Left forelimb (tissue), 1 donor: ENCODE measurements around the gene GALP.
"Not testable (repeated sequence)": the region's sequence is repeated elsewhere in the genome, so short reads cannot be mapped to it uniquely, and the experiment has no call there.

Experiments
- DNase-seq: peaks from one replicate; pipeline ENCODE4 v3.0.0-alpha.2; 2018; ENCODE audit warnings: low spot score

GALP gene

DNA sequence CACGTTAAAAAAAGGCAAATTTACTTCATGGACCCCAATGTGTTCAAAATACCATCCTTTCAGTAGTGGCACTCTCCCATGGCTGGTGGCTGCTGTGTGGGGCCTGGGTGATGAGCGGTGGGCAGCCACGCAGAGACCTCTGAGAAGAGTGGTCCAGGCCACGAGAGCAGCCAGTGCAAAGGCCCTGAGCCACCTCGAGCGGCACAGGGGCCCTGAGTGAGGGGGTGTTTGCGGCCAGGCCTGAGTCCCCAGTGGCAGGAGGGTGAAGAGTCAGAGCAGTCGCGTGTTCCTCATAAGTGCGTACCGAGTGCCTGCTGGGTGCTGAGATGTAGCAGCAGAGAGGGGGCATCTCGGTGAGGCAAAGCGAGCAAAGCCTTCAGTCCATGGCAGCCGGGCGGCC lies 27.7 kb upstream of the GALP start:
- DNase-seq = no peak

DNA sequence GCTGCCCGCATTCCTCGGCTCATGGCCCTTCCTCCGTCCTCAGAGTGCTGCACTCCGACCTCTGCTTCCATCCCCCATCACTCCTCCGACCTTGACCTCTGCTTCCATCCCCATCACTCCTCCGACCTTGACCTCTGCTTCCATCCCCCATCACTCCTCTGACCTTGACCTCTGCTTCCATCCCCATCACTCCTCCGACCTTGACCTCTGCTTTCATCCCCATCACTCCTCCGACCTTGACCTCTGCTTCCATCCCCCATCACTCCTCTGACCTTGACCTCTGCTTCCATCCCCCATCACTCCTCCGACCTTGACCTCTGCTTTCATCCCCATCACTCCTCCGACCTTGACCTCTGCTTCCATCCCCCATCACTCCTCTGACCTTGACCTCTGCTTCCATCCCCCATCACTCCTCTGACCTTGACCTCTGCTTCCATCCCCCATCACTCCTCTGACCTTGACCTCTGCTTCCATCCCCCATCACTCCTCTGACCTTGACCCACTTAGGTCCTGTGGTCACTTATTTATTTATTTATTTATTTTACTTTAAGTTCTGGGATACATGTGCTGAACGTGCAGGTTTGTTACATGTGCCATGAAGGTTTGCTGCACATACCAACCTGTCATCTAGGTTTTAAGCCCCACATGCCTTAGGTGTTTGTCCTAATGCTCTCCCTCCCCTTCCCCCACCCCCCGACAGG lies 26.7 kb upstream of the GALP start:
- not testable (repeated sequence) for DNase-seq

DNA sequence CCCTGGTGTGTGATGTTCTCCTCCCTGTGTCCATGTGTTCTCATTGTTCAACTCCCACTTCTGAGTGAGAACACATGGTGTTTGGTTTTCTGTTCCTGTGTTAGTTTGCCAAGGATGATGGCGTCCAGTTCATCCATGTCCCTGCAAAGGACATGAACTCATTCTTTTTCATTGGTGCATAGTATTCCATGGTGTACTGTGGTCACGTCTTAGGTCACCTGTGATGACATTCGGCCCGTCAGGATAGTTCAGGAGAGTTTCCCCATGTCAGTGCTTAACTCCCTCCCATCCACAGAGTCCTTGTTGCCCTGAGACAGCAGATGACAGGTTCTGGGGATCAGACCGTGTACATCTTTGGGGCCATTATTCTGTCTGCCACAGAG lies 26.2 kb upstream of the GALP start:
- no peak for DNase-seq

DNA sequence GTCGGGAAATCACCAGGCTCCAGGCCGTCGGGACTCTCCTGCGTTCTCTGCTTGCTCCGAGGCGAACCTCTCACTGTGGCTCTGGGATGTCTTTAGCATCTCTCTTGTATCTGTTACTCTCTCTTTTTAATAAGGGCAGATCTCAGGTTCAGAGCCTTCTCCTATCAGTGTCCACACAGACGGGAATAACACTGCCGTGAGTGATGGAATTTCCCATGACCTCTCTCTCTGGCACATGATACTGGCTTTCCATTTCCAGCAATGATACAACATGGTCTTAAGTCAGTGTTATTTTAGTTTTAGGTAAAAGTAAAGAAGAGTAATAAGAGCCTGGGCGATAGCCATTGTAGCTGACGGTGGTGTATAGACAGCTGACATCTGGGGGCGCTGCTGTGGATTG lies 25.4 kb upstream of the GALP start:
- DNase-seq = no peak

DNA sequence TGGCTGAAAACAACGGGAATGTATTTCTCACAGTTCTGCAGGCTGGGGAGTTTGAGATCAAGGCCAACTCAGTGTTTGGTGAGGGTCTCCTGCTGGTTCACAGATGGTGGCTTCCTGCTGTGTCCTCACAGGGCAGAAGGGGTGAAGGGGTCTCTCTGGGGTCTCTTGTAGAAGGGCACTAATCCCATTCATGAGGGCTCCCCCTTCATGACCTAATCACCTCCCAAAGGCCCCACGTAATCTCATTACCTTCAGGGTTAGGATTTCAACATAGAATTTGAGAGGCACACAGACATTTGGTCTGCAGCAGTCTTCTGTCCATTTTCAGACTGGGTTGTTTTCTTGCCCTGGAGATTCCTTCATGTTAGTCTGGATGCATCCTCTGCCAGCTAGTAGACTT lies 23.2 kb upstream of the GALP start:
- DNase-seq = no peak

DNA sequence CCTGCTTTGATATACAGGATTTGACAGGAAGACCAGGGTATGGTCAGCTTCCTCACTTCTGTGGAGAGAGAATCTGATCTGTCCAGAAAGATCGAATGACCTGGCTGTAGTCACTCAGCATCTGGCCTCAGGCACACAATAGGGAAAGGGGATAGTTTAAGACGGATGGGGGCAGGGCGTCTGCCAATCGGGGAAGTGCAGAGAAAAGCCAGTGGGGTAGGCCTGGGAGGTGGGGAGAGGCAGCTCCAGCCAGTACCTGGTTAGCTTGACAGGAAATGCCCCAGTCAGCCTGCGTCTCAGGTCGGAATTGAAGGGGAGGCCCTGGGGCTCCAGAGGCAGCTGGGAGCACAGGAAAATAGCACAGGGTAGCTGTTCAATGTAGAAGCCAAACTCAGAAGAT lies 22.3 kb upstream of the GALP start:
- no peak for DNase-seq

DNA sequence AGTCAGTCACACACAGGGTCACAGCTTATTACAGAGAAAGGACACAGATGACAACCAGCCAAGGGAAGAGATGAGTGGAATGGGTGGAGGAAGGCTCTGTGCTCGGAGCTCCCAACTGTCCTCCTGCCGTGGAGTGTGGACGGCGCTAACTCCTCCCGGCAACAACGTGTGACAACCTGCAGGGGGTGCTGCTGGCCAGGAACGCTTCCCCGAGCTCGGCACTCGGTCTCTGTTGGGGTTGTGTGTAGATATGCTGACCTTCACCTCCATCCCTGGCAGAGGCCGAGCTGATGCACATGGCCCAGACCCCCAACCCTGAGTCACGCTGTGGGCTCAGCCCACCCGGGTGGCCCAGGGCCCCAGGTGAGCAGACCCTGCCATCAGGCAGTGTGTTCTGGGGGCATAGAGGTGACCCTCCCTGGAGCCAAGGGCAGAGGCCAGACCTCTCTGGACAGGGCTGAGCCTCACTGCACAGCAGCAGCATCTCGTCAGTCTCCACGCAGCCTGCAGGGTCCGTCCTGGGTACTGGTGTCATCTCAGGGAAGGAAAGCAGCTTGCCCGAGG lies 20.6 kb upstream of the GALP start:
- DNase-seq = no peak

DNA sequence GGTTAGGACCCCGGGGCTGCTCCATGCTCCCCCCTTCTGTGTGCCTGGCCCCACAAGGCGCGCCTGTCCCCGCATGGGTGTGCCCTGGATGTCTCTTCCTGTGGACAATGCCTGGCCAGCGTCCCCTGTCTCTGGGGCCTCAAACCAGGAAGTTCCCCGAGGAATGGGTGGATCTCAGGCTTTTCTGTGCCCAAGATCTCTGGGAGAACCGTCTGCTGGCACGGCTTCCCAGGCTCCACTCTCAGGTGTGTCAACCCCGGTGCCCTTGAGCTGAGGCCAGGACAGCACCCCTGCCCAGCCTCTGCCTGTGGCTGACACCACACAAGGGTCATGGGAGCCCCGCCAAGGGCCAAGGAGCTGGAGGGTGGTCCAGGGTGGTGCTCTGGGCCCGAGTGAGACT lies 19.0 kb upstream of the GALP start:
- DNase-seq = no peak

DNA sequence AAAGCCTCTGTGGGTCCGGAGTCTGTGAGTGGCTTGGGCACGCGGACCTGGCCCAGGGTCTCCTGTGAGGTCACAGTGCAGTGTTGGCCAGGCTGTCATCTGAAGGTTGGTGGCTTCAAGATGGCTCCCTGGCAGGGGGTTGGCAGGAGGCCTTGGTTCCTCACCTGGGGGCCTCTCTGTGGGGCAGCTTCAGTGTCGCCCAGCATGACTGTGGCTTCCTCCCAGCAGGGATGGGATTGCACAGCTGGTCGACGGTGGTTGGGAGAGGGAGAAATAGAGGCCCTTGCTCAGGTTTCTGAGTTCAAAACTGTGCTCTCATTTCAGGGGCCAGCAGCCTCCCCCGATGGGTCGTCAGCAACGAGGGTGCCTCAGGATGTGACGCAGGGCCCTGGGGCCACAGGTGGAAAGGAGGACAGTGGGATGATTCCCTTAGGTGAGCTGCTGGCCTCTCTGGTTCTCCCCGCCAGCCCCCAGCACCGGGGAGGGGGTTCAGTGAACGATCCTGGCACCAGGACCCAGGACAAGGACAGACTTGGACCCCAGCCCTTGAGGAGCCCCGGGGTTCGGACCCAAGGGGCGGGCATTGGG lies 17.5 kb upstream of the GALP start:
- DNase-seq = no peak

DNA sequence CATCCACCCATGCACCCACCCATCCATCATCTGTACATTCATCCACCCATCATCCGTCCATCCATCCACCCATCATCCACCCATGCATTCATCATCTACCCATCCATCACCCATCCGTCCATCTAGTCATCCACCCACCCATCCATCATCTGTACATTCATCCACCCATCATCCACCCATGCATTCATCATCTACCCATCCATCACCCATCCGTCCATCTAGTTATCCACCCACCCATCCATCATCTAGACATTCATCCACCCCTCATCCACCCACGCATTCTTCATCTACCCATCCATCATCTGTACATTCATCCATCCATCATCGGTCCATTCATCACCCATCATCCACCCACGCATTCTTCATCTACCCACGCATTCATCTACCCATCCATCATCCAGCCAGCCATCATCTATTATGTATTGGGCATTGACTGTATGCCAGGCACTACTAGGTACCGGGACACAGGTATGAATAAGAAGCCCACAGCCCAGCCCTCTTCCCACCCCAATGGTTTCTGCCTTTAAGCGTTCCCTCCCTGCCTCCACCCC lies 16.7 kb upstream of the GALP start:
- no peak for DNase-seq

DNA sequence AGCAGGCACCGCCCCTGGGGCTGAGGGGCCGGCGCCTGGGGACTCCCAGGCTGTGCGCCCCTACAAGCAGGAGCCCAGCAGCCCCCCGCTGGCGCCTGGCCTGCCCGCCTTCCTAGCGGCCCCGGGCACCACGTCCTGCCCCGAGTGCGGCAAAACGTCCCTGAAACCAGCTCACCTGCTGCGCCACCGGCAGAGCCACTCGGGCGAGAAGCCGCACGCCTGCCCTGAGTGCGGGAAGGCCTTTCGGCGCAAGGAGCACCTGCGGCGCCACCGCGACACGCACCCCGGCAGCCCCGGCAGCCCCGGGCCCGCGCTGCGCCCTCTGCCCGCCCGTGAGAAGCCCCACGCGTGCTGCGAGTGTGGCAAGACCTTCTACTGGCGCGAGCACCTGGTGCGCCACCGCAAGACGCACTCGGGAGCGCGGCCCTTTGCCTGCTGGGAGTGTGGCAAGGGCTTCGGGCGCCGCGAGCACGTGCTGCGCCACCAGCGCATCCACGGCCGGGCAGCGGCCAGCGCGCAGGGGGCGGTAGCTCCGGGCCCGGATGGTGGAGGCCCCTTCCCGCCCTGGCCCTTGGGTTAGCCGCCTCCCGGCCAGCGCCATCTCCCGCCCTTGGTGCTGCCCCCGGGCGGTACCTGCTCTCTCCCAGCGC lies 16.1 kb upstream of the GALP start:
- DNase-seq = no peak

DNA sequence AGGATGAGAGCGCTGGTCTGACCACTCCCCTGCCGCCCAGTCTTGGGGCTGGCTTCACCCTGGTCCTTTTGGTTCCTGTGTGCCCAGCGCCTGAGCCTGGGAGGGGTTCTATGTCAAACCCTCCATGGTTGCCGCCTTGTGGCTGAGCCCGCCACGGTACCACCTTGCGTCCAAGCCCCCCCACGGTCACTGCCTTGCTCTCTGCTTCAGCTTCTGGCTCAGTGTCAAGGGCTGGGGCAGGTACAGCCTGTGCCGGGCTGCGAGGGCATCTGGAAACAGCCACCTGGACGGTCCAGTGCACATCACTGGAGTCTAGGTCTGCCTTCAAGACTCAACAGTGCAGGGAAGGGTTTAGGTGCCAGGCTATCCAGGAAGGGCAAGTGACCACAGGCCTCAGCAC lies 14.3 kb upstream of the GALP start:
- DNase-seq = no peak

DNA sequence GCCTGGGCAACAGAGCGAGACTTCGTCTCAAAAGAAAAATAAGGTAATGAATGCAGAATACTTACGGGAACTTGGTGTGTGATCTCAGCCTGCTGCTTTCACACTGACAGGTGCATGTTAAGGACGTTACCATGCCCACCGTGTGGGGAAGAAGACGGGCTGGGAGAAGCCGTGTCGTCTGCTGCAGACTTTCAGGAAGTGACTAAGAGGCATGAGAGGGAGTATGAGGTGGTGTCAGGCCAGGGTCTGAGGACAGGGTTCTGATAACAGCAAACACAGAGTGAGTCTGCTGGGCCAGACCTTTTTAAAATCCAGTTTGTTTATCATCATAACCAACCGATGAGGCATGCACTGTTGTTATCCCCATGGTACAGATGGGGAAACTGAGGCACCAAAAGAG lies 13.6 kb upstream of the GALP start:
- no peak for DNase-seq

DNA sequence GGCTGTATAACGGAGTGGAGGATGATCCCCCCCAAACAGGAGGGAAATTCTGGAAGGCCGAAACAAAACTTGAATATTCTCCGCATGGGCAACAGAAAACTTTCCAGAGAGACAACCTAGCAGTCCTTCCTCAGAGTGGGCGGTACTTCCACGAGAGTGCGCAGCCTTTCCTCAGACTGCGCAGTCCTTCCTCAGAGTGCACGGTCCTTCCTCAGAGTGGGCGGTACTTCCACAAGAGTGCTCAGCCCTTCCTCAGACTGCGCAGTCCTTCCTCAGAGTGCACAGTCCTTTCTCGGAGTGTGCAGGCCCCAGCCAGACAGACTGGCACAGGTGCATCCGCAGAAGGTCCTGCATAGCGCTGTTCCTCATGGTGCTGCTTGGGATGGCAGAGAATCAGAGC lies 12.7 kb upstream of the GALP start:
- no peak for DNase-seq

DNA sequence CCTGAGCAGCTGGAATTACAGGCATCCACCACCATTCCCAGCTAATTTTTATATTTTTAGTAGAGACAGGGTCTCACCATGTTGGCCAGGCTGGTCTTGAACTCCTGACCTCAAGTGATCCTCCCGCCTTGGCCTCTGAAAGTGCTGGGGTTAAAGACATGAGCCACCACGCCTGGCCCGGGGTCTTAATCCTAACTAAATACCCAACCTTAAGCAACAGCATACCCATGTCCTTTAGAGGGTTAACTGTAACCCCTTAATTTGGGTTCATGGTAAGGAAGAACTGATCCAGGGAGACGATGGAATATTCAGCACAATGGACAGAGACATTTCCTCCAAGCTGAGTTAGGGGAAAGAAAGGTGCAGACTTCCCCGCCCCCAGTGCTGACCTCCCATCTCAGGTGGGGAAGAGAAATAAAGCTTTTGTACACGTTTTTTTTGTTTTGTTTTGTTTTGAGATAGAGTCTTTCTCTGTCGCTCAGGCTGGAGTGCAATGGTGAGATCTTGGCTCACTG lies 8.7 kb upstream of the GALP start:
- DNase-seq = no peak

DNA sequence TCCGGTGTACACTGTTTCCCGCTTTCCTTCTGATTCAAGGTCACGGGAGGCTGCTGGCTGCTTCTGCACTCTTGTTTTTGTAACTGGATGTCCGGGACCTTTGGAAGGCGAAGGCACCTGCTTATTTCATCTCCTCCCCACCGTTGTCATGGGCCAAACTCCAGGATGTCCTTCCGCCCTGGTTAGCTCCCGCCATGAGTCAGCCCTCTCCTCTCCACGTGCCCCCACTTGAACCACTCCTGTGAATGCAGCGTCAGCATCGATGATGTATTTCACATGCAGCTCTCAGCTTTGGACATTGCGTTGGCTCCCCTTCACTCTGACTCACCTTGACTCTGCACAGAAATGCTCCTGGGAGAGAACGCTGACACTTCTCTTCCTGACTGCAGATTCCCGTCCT lies 5.5 kb upstream of the GALP start:
- DNase-seq = no peak

DNA sequence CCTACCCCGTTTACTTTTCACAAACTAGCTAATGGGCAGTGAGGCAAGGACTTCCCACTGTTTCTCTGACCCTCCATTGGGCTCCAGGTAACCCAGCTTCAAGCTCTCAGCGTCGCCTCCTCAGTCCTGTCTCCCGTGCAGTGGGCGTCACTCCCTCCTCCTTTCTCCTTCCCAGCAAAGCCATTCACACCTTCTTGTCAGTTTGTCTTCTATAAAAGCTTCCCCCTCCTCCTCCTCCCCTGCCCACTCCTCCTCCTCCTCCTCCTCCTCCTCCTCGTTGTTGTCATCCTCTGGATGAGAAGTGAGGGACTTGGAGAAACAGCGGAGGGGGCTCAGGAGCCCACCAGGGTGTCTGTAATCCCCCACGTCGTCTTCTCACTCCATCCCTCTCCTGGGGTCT lies 1.7 kb upstream of the GALP start:
- DNase-seq = no peak

DNA sequence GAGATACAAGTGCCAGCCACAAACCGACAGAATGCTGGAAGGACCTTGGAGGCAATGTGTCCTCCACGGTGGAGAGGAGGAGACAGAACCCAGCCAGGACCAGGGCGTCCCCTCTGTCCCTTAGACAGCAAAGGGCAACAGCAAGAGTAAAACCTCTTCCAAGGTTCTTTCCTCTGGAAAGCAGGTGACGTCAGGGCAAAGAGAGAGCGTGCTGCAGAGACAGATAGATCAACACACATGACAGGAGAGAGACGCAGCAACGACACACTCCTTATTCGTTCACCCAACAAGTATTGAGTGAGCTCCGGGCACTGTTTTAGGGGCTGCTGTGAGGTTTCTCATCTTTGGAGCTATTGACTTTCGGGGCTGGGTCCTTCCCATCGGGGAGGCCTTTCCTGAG lies 1.3 kb upstream of the GALP start:
- DNase-seq = no peak

DNA sequence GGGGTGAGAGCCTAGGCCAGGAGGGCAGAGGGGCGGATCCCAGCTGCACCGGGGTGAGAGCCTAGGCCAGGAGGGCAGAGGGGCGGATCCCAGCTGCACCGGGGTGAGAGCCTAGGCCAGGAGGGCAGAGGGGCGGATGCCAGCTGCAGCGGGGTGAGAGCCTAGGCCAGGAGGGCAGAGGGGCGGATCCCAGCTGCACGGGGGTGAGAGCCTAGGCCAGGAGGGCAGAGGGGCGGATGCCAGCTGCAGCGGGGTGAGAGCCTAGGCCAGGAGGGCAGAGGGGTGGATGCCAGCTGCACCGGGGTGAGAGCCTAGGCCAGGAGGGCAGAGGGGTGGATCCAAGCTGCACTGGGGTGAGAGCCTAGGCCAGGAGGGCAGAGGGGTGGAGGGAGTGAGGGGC lies 502 bp downstream of the GALP start:
- DNase-seq = not testable (repeated sequence)

DNA sequence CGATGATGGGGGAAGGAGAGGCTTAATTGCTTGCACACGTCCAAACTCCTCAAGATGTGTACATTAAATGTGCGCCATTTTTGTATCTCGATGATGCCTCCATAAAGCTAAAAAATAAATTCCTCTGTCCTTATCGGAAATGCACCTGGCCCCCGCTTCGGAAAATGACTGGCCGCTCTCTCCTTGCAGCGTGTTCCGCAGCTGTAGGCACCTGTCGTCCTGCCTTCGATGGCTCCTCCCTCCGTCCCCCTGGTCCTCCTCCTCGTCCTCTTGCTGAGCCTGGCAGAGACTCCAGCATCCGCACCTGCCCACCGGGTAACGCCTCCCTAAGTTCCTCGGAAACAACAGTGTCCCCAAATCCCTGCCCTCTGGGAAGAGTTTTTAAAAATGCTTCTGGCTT lies 1.1 kb downstream of the GALP start:
- no peak for DNase-seq

DNA sequence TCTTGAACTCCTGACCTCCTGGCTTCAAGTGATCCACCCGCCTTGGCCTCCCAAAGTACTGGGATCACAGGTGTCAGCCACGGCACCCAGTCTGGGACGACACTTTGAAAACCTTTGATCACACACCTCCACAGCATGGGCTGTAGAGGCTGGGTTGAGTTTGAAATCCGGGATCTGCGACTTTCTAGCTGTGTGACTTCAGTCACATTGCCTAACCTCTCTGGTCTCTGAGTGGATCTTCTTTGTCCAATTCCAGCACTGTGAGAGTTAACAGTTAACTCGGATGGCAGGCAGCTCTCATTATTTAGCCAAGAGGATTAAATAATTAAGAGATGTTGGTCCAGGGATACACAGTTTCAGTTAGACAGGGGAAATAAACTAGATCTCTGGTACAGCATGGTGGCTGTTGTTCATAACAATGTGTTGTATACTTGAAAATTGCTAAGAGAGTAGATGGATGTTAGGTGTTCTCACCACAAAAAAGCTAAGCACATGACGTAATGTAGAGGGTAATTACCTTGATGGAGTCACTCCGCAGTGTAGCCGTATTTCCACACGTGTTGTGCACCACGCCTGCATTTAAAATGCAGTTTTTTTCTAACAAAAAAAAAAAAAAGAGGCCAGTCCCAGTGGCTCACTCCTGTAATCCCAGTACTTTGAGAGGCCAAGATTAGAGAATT lies 1.9 kb downstream of the GALP start:
- DNase-seq = no peak

DNA sequence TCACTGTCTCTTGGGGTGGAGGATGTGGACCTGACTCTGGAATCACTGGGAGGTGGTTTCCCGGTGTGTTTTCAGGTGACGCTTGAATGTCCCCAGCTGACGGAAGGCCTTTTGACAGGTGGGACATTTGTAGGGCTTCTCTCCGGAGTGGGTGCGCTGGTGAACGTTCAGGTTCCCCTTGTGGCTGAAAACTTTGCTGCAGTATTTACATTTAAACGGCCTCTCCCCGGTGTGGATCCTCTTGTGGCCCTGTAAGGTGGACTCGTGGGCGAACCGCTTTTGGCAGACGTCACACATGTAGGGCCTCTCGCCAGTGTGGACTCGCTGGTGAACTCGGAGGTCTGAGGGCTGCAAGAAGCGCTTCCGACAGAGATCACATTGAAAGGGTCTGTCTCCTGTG lies 14.0 kb downstream of the GALP start:
- DNase-seq = no peak
